GM18858 (cell line): ENCODE measurements around the gene MAP3K5.

Experiments
- ATAC-seq: cut with Tn5 transposase; IDR thresholded peaks from one replicate; pipeline ENCODE4 v1.9.1; 2021; ENCODE audit not compliant: unreplicated experiment

The MAP3K5 gene

DNA sequence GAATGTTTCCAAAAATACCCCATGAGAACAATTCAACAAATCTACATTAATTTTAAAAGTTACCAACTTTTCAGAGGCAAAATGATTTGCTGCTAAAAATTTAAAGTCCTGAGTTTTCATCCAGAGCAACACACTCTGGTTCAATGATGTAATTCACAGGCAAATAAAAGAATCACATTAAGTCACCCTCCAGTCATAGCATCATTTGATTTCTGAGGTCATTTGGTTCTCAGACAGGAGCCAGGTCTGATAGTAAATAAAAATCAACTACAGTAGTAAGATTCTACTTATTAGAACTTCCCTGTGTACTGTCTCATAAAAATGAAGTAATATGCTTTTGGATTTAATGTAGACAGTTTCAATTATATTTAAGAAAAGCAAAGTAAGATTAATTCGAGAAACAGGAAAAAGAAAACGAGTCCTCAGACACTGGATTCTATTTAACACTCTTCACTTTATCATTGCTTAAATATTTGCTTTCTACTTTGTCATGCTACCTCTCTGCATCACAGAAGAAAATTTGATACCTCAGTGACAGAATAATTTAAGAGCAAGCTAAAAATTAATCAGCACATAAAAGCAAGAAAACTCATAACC lies 267.8 kb downstream of the MAP3K5 start:
- no peak for ATAC-seq

DNA sequence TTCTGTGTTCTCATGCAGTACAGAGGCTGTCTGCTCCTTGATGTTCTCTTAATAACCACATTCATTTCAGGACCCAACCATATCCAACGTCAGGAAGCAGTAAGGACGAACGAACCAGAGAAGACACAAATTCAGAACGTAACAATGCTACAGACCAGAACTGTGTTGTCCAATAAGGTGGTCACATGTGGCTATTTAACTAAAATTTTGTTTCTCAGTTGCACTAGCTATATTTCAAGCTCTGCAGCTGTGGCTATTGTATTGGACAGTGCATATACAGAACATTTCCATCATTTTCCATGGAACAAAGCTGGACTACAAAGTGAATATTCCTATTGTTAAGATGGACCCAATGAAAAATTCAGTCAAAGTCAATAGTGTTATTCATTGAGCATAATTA lies 269.1 kb downstream of the MAP3K5 start:
- ATAC-seq, result no peak

GRCh38 chr6:136522636-136523035 lies 269.6 kb downstream of the MAP3K5 start:
- no peak for ATAC-seq

- no peak for ATAC-seq
Measured at GRCh38 chr6:136521911-136522310, 270.4 kb downstream of the MAP3K5 start.

GRCh38 chr6:136521427-136521826 lies 270.9 kb downstream of the MAP3K5 start:
- no peak for ATAC-seq

DNA sequence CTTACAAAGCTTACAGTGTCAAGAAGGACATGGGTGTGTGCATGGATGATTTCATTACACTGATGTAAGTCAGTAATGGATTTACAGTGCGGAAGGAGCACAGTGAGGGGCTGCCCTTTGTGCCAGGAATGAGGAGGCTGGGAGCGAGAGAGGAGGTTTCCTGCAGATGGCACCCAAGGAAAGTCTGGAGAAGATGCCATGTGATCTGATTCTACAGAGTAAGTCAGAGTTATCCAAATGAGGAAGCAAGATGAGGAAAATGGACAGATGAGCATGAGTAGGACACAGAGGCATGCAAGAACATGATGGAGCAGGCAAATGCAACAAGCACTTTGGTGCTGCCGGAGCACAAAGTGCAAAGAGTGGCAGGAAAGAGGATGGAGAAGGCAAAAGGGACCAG lies 271.8 kb downstream of the MAP3K5 start:
- ATAC-seq, result no peak

DNA sequence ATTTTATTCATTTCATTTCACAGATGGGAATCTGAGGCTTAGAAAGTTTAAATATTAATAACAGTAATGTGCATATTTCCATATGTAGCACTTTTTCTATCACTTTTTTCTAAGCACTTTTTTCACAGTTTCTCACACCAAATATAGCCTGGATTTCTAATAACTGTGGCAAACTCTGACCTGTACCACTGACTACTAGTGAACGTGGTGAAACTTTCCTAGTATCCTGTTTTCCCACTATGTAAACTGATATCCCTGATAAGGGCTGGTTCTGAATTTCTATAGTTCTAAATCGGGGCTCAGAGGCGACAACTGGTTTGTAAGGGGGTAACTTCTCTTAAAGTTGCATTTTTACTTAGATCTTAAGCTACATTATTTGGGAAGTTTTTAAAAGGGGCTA lies 274.7 kb downstream of the MAP3K5 start:
- ATAC-seq, result no peak

GRCh38 chr6:136517002-136517401 lies 275.3 kb downstream of the MAP3K5 start:
- ATAC-seq, result no peak

- no peak for ATAC-seq
Measured at GRCh38 chr6:136514591-136514990, 277.7 kb downstream of the MAP3K5 start.

DNA sequence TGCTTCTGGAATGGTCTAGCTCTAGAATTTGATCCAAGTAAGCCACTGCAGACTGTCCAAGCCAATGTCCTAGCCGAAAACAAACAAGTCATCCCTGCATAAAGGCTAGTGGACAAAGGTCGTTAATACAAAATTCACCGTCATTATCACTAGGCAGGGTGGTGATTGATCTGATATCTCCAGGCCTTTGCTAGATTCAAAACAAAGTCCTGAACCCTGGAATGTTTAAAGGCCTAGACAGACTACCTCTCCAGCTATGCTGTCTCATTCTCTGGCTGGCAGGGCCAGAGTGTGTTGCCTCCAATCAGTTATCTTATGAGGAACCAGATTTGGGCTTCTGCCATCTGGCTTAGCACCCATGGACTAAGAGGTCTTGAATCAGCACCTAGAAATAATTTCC lies 280.4 kb downstream of the MAP3K5 start:
- no peak for ATAC-seq

GRCh38 chr6:136511397-136511796 lies 280.9 kb downstream of the MAP3K5 start:
- no peak for ATAC-seq

DNA sequence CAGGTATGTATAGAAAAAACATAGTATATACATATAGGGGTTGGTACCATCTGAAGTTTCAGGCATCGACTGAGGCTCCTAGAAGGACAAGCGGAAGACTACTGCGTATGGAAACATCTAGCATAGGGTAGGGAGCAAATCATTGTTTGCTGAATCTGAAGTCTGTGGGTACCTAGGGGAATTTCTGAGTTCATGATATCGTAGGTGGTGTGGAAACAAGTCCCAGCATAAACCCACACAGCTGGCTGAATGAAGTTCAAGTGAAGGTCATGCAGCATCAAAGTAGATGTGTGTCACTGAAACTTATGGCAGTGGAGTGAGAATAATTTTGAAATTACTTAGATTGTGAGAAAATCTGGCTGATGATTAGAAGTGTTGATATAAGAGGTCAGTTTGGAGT lies 281.5 kb downstream of the MAP3K5 start:
- ATAC-seq, result no peak

- no peak for ATAC-seq
Measured at GRCh38 chr6:136510299-136510698, 282.0 kb downstream of the MAP3K5 start.

DNA sequence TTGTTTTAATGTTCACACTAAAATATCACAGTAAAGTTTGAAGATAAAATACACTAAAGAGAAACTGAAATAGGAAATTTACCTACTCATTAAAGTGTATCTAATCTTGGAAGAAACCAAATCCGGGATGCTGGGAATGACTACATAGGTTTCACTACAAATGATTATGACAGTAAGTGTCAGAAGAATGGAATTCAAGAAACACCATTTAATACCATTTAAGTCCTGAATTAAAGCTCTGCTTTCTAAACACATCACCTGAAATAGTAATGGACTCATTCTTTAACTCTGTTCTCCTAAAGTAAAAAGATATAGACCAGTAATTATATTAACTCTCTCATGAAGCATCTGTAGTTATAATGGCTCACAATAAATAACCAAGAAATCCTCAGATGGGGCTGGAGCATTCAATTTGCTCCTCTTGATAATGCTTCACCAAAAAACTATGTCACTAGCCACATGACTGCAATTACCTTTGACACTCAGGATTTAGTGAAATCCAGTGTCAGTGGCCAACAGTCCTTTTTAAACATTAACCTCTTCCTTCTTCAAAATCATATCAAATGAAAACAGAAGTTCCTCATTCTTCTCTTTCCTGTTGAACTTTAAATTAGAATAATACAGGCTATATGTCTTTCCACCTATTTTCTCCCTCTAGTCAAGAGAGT lies 283.4 kb downstream of the MAP3K5 start:
- no peak for ATAC-seq
